ENCODE results near the gene NME1.

The NME1 gene

GRCh38 chr17:51197754-51198153, 44.4 kb downstream of the NME1 start:
- no peak for DNase-seq

- DNase-seq = no peak
These were observed 46.9 kb downstream of the NME1 start for GRCh38 chr17:51200295-51200694.

- DNase-seq = no peak
These were observed 47.5 kb downstream of the NME1 start for GRCh38 chr17:51200846-51201245.

- no peak for DNase-seq
These were observed 50.5 kb downstream of the NME1 start for GRCh38 chr17:51203838-51204237.
